ENCODE data around the gene SAFB2. TPM values are rescaled to one million over a fixed set of nuclear protein-coding genes. Genes with fewer than 3 reads are reported as not detected.

The SAFB2 gene
- total and polyA plus RNA-seq, 2 donors (not counting 3 experiments of a cell fraction or from before 2014, with no cell fraction given), result 24.6 to 85.9 TPM

GRCh38 chr19:5632241-5632612, 9.7 kb upstream of the SAFB2 start:
- no peaks in the 10 kb centered on the region for H3K27me3 ChIP-seq (ENCODE audit: control insufficient read depth in 2 of 2, insufficient read depth in 2 of 2, low read length in 2 of 2)
- ChIA-PET CTCF (no interaction called here), POLR2A (no interaction called here)
- H3K9me3 ChIP-seq (replicated peaks; ENCODE audit: control insufficient read depth, insufficient read depth, low read length), result no peaks in the 10 kb centered on the region
- TF ChIP-seq MAX (IDR thresholded peaks at IDR 0.05; ENCODE audit: insufficient read depth, insufficient read length), result no peak
- no peak for TF ChIP-seq EZH2 (IDR thresholded peaks at IDR 0.05; ENCODE audit: borderline replicate concordance, low read depth, low read length, severe bottlenecking)
- no peak for TF ChIP-seq GATA2 (IDR thresholded peaks at IDR 0.05; ENCODE audit: insufficient read depth, insufficient read length, low read depth, low read length)
- TF ChIP-seq CTCF (IDR thresholded peaks at IDR 0.05; ENCODE audit: extremely low read depth in 1 of 2, insufficient read depth in 1 of 2, low read depth in 1 of 2, low read length in 2 of 2), result no peak
- TF ChIP-seq MYC (IDR thresholded peaks at IDR 0.05; ENCODE audit: low read depth, low read length), result no peak
- TF ChIP-seq POLR2AphosphoS5 (IDR thresholded peaks at IDR 0.05; ENCODE audit: insufficient read depth, low read depth, low read length), result no peak
- no peak for TF ChIP-seq JUN (IDR thresholded peaks at IDR 0.05; ENCODE audit: borderline replicate concordance, insufficient read depth, insufficient read length, low read depth)
- no TSS peak for BruUV-seq (replicated peaks)
- no peak overlapping the region for H3K27ac ChIP-seq (ENCODE audit: insufficient read depth, low read depth, low read length)
- H3K9ac ChIP-seq (replicated peaks; ENCODE audit: extremely low read depth, insufficient read depth, low read length), result no peak overlapping the region
- no peaks in the 10 kb centered on the region for H3K9me1 ChIP-seq (replicated peaks; ENCODE audit: control insufficient read depth, extremely low read depth, insufficient read depth, low read length)
- no peaks in the 10 kb centered on the region for H3K4me1 ChIP-seq (ENCODE audit: control insufficient read depth, extremely low read depth, insufficient read depth, low read length)
- dilution Hi-C loops (cut with MboI; ENCODE audit: extremely low pct_ligation_motif_present, low sequenced_read_pairs), result no loop called here
- no peak overlapping the region for H3K4me2 ChIP-seq (ENCODE audit: insufficient read depth, low read length)
- no peak overlapping the region for H3K4me3 ChIP-seq (replicated peaks in 1 of 3; ENCODE audit: insufficient read depth in 1 of 3, low read depth in 1 of 3, low read length in 3 of 3)
- peaks cover 9 to 13% of the 10 kb centered on the region in 2 experiments for H3K36me3 ChIP-seq (ENCODE audit: control insufficient read depth in 2 of 2, extremely low read depth in 1 of 2, insufficient read depth in 2 of 2, low read length in 2 of 2)
- FAIRE-seq, result no peak
- no peak for DNase-seq (ENCODE audit: low read depth, low spot score)
- peaks cover 6% of the 10 kb centered on the region for H4K20me1 ChIP-seq (replicated peaks; ENCODE audit: control insufficient read depth, extremely low read depth, insufficient read depth, low read length)
- no peak overlapping the region for H2AFZ ChIP-seq (ENCODE audit: low read depth, low read length)
- peaks cover 96% of the 10 kb centered on the region for H3K79me2 ChIP-seq (ENCODE audit: control insufficient read depth, insufficient read depth, low read length)
- intact Hi-C loops (cut with micrococcal nuclease), result no loop called here

Measured in endothelial cell of umbilical vein (primary cell).